SK-N-SH treated with all-trans-retinoic acid at 6 μM for 48 hours (cell line): ENCODE measurements around the gene STEAP1B.
"Not testable (repeated sequence)": the region's sequence is repeated elsewhere in the genome, so short reads cannot be mapped to it uniquely, and the experiment has no call there.

ENCODE experiments used
- ARNTL ChIP-seq: fragments of 450-650 bp; formaldehyde crosslinking; IDR thresholded peaks from 2 replicates; pipeline ENCODE4 v1.5.0; 2020; ENCODE audit warnings: low read depth, mild to moderate bottlenecking, moderate library complexity, borderline replicate concordance
- CREB5 ChIP-seq: fragments of 250-450 bp; sonication (Bioruptor Pico); IDR thresholded peaks from 2 replicates; pipeline ENCODE4 v1.5.1; 2020; ENCODE audit warnings: low read depth, mild to moderate bottlenecking, moderate library complexity
- CSDC2 ChIP-seq: fragments of 250-450 bp; sonication (Bioruptor Pico); IDR thresholded peaks from 2 replicates; pipeline ENCODE4 v1.5.0; 2020; ENCODE audit warnings: mild to moderate bottlenecking, moderate library complexity
- ESRRG ChIP-seq: fragments of 250-450 bp; sonication (Bioruptor Pico); IDR thresholded peaks from 2 replicates; pipeline ENCODE4 v1.6.1; 2021; ENCODE audit warnings: mild to moderate bottlenecking
- GLIS3 ChIP-seq: fragments of 250-450 bp; sonication (Bioruptor Pico); IDR thresholded peaks from 2 replicates; pipeline ENCODE4 v1.5.0; 2020; ENCODE audit warnings: mild to moderate bottlenecking, moderate library complexity
- OSR1 ChIP-seq: fragments of 250-450 bp; sonication (Bioruptor Pico); IDR thresholded peaks from 2 replicates; pipeline ENCODE4 v1.8.0; 2022; ENCODE audit warnings: moderate library complexity, mild to moderate bottlenecking, inconsistent platforms
- SNAI2 ChIP-seq: fragments of 250-450 bp; sonication (Bioruptor Pico); IDR thresholded peaks from 2 replicates; pipeline ENCODE4 v1.5.0; 2020; ENCODE audit warnings: mild to moderate bottlenecking, moderate library complexity
- TSHZ2 ChIP-seq: fragments of 250-450 bp; sonication (Bioruptor Pico); IDR thresholded peaks from 2 replicates; pipeline ENCODE4 v1.5.0; 2020; ENCODE audit warnings: mild to moderate bottlenecking, moderate library complexity
- ZFP3 ChIP-seq: fragments of 250-450 bp; sonication (Bioruptor Pico); IDR thresholded peaks from 2 replicates; pipeline ENCODE4 v1.5.0; 2020; ENCODE audit warnings: mild to moderate bottlenecking, moderate library complexity
- ZFP30 ChIP-seq: fragments of 450-650 bp; formaldehyde crosslinking; IDR thresholded peaks from 2 replicates; pipeline ENCODE4 v1.5.0; 2022; ENCODE audit warnings: mild to moderate bottlenecking, moderate library complexity
- ZNF565 ChIP-seq: fragments of 450-650 bp; formaldehyde crosslinking; conservative IDR thresholded peaks from 2 replicates; pipeline ENCODE4 v1.5.0; 2020; ENCODE audit warnings: low read depth, mild to moderate bottlenecking, moderate library complexity
- TF ChIP-seq, protein P1 (sequence below): fragments of 250-450 bp; sonication (Bioruptor Pico); IDR thresholded peaks from 2 replicates; pipeline ENCODE4 v1.8.0; 2020; ENCODE audit warnings: mild to moderate bottlenecking, moderate library complexity, borderline replicate concordance

DNA sequence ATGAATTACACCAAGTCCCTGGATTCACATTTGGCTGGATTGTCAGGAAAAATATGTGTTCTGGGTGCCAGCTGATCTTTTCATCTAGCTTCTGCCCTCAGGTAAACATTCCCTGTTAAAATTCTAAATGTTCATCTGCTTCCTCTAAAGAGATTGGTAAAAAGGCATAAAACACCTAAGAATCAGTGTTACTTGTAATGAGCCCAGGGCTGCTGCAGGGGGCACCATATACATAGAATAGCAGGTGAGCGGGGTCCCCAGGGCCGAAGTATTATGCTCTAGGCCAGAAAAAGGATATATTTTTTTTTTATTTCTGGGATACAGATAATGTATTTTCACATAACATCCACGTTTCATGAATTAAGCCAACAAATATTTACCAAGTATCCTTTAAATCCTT, 4.5 kb upstream of the STEAP1B start:
- not testable (repeated sequence) for TF ChIP-seq OSR1; TSHZ2 (CRISPR knock-in tag); ZFP30 (CRISPR knock-in tag); ESRRG (CRISPR knock-in tag); CREB5 (CRISPR knock-in tag); GLIS3 (CRISPR knock-in tag); ZNF565; ZFP3 (CRISPR knock-in tag); CSDC2 (CRISPR knock-in tag); SNAI2; ARNTL (CRISPR knock-in tag)
- TF ChIP-seq, protein P1, sequence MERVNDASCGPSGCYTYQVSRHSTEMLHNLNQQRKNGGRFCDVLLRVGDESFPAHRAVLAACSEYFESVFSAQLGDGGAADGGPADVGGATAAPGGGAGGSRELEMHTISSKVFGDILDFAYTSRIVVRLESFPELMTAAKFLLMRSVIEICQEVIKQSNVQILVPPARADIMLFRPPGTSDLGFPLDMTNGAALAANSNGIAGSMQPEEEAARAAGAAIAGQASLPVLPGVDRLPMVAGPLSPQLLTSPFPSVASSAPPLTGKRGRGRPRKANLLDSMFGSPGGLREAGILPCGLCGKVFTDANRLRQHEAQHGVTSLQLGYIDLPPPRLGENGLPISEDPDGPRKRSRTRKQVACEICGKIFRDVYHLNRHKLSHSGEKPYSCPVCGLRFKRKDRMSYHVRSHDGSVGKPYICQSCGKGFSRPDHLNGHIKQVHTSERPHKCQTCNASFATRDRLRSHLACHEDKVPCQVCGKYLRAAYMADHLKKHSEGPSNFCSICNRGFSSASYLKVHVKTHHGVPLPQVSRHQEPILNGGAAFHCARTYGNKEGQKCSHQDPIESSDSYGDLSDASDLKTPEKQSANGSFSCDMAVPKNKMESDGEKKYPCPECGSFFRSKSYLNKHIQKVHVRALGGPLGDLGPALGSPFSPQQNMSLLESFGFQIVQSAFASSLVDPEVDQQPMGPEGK (CRISPR knock-in tag) = not testable (repeated sequence)
